ENCODE results near the gene HSFX3. TPM values are rescaled to one million over a fixed set of nuclear protein-coding genes. Genes with fewer than 3 reads are reported as not detected.
A peak's percentile ranks its signal among the peaks of the same experiment; 100 is the strongest.
"Not testable (repeated sequence)": the region's sequence is repeated elsewhere in the genome, so short reads cannot be mapped to it uniquely, and the experiment has no call there.

The HSFX3 gene
- total RNA-seq, 1 donor from 2014 or later, result not detected

- Mint-ChIP-seq H3K27ac (ENCODE audit: unreplicated experiment) (no peak overlapping the region), H3K36me3 (ENCODE audit: unreplicated experiment) (no peaks in the 10 kb centered on the region), H3K9me3 (ENCODE audit: unreplicated experiment) (no peaks in the 10 kb centered on the region), H3K4me3 (ENCODE audit: unreplicated experiment) (no peak overlapping the region), H3K27me3 (ENCODE audit: unreplicated experiment) (no peaks in the 10 kb centered on the region), H3K4me1 (ENCODE audit: unreplicated experiment) (no peaks in the 10 kb centered on the region)
- TF ChIP-seq CTCF (IDR thresholded peaks at IDR 0.05), result no peak
- DNase-seq (ENCODE audit: extremely low spot score, unreplicated experiment), result peak; percentile 63
Measured at GRCh38 chrX:149563359-149563758, 13.6 kb upstream of the HSFX3 start.

GRCh38 chrX:149555251-149555650, 5.5 kb upstream of the HSFX3 start:
- DNase-seq (ENCODE audit: extremely low spot score, unreplicated experiment); H3K4me1 Mint-ChIP-seq (ENCODE audit: unreplicated experiment); H3K4me3 Mint-ChIP-seq (ENCODE audit: unreplicated experiment); H3K9me3 Mint-ChIP-seq (ENCODE audit: unreplicated experiment); H3K27ac Mint-ChIP-seq (ENCODE audit: unreplicated experiment); H3K36me3 Mint-ChIP-seq (ENCODE audit: unreplicated experiment); H3K27me3 Mint-ChIP-seq (ENCODE audit: unreplicated experiment): not testable (repeated sequence)

- H3K36me3 Mint-ChIP-seq (ENCODE audit: unreplicated experiment); H3K27ac Mint-ChIP-seq (ENCODE audit: unreplicated experiment); DNase-seq (ENCODE audit: extremely low spot score, unreplicated experiment); H3K9me3 Mint-ChIP-seq (ENCODE audit: unreplicated experiment); H3K4me1 Mint-ChIP-seq (ENCODE audit: unreplicated experiment); H3K4me3 Mint-ChIP-seq (ENCODE audit: unreplicated experiment); H3K27me3 Mint-ChIP-seq (ENCODE audit: unreplicated experiment): not testable (repeated sequence)
Measured at GRCh38 chrX:149551939-149552248, 2.2 kb upstream of the HSFX3 start.

- not testable (repeated sequence) for H3K4me1 Mint-ChIP-seq (ENCODE audit: unreplicated experiment); H3K27ac Mint-ChIP-seq (ENCODE audit: unreplicated experiment); DNase-seq (ENCODE audit: extremely low spot score, unreplicated experiment); H3K36me3 Mint-ChIP-seq (ENCODE audit: unreplicated experiment); H3K4me3 Mint-ChIP-seq (ENCODE audit: unreplicated experiment); H3K27me3 Mint-ChIP-seq (ENCODE audit: unreplicated experiment); H3K9me3 Mint-ChIP-seq (ENCODE audit: unreplicated experiment)
Measured at GRCh38 chrX:149551245-149551938, 1.7 kb upstream of the HSFX3 start.

GRCh38 chrX:149550454-149550853, 730 bp upstream of the HSFX3 start:
- H3K27me3 Mint-ChIP-seq (ENCODE audit: unreplicated experiment); H3K4me3 Mint-ChIP-seq (ENCODE audit: unreplicated experiment); H3K27ac Mint-ChIP-seq (ENCODE audit: unreplicated experiment); H3K4me1 Mint-ChIP-seq (ENCODE audit: unreplicated experiment); H3K36me3 Mint-ChIP-seq (ENCODE audit: unreplicated experiment); H3K9me3 Mint-ChIP-seq (ENCODE audit: unreplicated experiment); DNase-seq (ENCODE audit: extremely low spot score, unreplicated experiment): not testable (repeated sequence)

- H3K4me3 Mint-ChIP-seq (ENCODE audit: unreplicated experiment); DNase-seq (ENCODE audit: extremely low spot score, unreplicated experiment); H3K4me1 Mint-ChIP-seq (ENCODE audit: unreplicated experiment); H3K27ac Mint-ChIP-seq (ENCODE audit: unreplicated experiment); H3K9me3 Mint-ChIP-seq (ENCODE audit: unreplicated experiment); H3K27me3 Mint-ChIP-seq (ENCODE audit: unreplicated experiment); H3K36me3 Mint-ChIP-seq (ENCODE audit: unreplicated experiment): not testable (repeated sequence)
Measured at GRCh38 chrX:149547782-149548181, 1.9 kb downstream of the HSFX3 start.

- H3K4me3 Mint-ChIP-seq (ENCODE audit: unreplicated experiment); H3K36me3 Mint-ChIP-seq (ENCODE audit: unreplicated experiment); H3K4me1 Mint-ChIP-seq (ENCODE audit: unreplicated experiment); H3K27me3 Mint-ChIP-seq (ENCODE audit: unreplicated experiment); H3K9me3 Mint-ChIP-seq (ENCODE audit: unreplicated experiment); DNase-seq (ENCODE audit: extremely low spot score, unreplicated experiment); H3K27ac Mint-ChIP-seq (ENCODE audit: unreplicated experiment): not testable (repeated sequence)
Measured at GRCh38 chrX:149546962-149547361, 2.8 kb downstream of the HSFX3 start.

- not testable (repeated sequence) for H3K4me3 Mint-ChIP-seq (ENCODE audit: unreplicated experiment); H3K9me3 Mint-ChIP-seq (ENCODE audit: unreplicated experiment); H3K27me3 Mint-ChIP-seq (ENCODE audit: unreplicated experiment); H3K36me3 Mint-ChIP-seq (ENCODE audit: unreplicated experiment); DNase-seq (ENCODE audit: extremely low spot score, unreplicated experiment); H3K27ac Mint-ChIP-seq (ENCODE audit: unreplicated experiment); H3K4me1 Mint-ChIP-seq (ENCODE audit: unreplicated experiment)
Measured at GRCh38 chrX:149545545-149546543, 3.9 kb downstream of the HSFX3 start.
